GM21576 (cell line): ENCODE results near the gene CDC20.
"Not testable (repeated sequence)": the region's sequence is repeated elsewhere in the genome, so short reads cannot be mapped to it uniquely, and the experiment has no call there.

ENCODE experiments used
- ATAC-seq: cut with Tn5 transposase; IDR thresholded peaks from one replicate; pipeline ENCODE4 v1.9.1; 2021; ENCODE audit warnings: mild to moderate bottlenecking, moderate library complexity; ENCODE audit not compliant: unreplicated experiment

CDC20 gene

DNA sequence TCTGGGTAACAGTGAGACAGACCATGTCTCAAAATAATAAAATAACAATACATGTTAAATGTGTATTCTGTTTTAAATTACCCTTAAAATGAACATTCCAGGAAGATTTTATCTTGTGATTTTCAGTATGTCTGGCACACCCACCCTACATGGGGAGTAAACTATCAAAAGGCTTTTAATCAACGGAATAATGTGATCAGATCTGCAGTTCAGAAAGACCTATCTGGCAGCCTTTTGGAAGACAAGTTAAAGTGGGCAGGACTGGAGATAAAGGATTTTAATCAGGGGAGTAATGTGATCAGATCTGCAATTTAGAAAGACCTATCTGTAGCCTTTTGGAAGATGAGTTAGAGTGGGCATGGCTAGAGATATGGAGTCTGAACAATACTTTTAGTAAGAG is 20.7 kb downstream of the CDC20 start:
- ATAC-seq: no peak

DNA sequence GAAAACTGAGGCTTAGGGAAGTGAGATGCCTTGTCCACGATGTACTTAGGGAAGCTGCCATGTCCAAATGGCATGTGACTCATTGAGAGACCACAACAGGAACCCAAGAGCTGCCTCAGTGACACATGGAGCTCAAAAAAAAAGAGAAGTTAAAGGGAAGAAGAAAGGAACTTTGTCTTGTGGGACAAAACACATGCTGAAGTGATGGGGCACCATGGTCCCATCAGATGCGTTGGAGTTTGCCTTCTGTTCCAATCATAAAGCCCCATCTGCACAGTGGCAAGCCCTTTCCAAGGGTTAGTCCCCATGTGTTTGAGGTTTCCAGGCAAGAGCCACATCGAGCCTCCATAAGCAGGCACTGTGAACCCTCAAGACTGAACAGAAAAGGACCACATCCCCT is 22.8 kb downstream of the CDC20 start:
- ATAC-seq: no peak

DNA sequence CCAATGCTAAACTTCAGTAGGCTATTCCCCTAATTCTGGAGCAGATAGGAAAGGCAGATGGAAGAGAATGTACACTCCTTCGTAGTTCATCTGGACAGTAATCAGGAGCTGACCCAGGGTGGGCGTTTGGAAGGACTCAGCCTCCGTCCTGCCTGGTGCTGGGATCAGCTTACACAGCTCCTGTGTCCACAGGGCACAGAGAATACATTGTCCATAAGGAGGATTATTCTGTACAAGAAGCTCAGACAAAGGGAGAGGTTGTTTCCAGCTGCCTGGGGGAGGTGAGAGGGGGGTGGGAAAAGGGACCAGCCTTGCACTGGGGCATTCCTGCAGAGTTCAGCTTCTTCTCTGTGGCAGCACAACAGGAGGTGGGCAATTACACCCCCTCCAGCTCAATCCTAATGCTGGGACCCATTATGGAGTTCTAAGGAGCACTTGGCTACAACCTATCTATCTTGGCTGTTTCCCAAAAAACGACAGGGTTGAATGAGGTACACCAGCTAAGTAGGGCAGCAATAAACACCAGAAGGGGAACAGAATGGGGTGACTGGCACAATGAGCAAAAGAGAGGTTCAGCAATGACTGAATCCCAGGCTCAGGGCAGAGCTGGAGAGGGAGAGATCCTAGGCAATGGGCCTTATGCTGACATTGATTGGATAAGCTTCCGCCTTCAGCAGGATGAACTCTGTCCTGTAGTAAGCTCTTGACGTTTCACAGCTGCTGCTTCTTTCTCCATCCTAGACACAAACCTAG is 23.4 kb downstream of the CDC20 start:
- no peak for ATAC-seq

DNA sequence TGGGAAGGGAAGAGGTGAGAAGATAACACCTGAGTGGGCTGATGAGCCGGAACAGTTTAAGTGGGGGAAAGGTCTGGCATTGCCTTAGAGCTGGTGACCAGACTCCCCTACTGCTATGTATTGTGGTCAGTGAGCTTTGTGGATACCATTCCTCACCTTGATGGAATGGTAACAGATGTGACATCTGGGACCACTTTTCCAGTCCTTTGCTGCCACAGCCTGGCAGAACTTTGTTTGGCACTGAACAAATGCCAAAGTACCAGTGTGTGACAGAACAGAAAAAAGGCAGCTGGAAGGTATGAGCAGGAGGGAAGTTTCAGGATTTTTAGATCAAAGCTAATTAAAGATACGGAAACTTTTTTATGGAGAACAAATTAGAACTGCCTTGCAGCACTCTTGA is 24.7 kb downstream of the CDC20 start:
- ATAC-seq: no peak

DNA sequence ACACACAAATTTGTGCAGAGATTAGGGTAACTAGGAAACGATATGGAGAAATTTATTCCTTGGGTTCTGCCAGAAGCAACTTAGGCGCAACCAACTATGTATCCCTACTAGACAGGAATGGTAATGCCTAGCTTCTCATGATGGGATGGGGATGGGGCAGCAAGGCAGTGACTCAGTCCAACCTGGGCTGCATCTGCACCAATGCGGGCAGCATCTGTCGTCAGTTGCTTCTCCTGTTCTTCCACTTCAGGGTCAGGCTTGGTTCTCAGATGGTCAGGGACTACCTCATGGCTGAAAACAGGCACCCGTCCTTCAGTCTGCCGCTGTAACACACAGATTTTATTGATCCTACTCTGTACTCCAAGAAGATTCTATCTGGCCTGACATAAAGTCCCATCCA is 27.9 kb downstream of the CDC20 start:
- no peak for ATAC-seq

DNA sequence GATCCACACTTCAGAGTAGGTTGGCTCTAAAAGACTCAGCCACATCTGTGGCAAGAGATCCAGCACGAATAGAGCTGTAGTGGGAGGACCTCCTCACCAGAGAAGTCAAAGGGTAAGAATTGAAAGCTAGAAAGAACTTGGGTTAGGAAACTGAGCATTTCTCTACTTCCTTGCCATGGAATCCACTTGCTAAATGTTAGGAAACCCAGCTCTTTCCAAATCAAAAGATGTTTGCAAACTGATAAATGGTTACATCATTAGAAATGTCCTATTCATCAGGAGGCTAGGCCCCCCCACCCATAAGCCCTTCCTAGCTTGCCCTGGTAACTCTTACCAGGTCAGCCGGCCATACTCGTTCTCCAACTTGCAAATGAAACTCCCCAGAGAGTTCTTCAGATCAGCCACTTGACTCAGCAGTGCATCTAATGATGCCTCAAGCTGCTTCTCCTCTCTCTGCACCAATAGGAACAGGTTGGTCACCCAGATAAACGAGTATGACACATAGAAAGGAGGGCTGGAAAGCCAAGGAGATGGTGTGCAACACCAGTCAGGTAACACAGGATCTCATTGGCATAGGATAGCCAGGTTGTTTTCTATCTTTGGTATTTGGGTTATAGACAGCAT is 29.3 kb downstream of the CDC20 start:
- no peak for ATAC-seq

DNA sequence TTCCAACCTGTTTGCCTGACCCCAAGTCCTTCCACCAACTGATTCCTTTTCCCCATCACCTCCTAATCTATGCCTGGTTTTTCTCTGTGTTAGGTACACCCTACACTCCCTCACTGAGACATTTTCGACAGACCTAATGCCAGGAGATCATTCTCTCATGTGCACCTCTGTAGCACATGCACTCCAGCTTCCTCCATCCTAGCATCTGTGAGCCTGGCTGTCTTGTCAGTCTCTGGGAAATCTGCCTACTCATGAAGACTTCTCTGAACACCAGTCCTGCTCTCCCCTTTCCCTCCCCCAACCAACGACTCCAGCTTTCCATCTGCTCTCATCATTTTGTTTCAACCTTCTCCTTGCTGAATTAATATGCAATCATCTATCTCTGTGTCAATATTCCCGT is 29.8 kb downstream of the CDC20 start:
- ATAC-seq: no peak

DNA sequence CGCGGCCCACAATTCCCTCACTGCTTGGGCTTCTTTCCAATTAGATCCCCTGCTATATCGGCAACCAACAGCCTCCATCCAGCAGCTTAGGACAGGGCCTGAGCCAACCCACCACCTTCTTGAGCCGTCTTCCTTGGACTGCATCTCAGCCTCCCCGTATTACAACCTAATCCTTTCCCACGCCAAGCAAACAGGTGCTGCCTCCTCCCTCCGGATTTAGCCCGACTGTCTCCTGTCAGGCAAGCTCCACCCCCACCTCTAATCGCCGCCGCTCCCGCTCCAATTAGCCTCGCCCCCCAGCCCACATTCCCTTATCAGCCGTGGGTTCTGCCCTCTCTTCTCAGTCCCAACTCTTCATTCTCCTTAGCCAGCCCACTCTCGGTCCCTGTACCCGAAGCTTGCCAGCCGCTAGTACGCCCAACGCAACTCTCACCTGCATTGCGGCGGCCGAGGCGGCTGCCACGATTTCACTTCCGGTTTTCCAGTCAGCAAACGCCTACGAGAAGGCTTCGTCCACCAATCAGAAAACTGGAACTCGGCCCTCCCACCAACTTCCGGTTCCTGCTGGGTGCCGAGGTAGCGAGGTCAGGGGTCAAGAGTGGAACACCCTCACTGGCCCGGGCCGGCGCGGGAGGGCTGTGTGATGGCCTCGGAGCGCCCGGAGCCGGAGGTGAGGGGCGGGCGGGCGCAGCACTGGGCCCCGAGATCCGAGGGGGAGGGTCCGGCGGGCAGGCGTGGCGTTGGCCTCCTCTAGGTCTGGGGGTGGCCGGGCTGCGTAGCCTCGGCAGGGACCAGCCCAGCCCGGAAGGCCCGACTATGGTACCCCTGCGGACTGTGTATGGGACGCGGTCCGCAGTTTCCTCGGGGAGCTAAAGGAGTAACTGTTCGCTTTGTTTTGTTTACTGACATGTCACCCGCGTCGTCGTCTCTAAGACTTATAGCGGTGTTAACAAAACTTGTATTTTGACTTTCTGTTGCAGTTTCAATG is 30.8 kb downstream of the CDC20 start, which contains the start of the genes MED8 and SZT2:
TSS of gene MED8 (minus strand) at position 475 of the 988 bp plus-strand sequence. CDS start at position 439, 36 bp downstream.
TSS of gene SZT2 (plus strand) at position 574 of the 988 bp plus-strand sequence. CDS start at position 644, 70 bp downstream.
- ATAC-seq: peak; percentile 90

DNA sequence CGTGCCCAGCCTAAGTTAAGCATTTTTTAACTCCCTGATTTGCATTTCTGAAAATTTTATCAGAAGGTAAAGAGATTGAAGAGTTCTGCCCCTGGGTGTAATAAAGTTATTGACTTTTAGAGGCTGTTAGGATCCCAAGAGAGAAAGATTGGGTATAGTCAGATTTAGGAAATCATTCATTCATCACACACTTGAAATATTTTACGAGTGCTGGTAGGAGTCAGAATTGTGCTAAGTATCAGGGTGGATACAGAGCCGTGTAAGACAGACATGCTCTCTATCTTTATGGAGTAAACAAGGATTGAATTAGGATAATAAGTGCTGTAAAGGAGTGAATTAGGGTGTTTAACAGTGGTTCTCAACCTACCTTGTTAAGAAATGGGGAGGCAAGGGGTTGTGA is 33.9 kb downstream of the CDC20 start:
- no peak for ATAC-seq

DNA sequence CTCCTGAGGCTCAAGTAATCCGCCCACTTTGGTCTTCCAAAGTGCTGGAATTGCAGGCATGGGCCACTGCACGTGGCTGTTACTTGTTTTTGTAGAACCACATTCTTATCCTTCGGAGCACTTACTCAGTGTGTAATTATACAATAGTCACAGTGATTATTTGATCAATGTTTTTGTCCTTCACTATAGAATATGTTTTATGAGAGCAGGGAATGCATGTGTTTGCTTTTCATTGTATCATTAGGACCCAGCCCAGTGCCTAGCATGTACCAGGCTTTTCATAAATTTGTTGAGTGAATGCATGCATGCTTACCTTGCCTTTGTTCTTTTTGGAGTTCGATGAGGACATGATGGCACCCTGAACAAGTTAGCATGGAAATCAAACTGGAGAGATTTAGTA is 36.7 kb downstream of the CDC20 start:
- ATAC-seq: no peak

DNA sequence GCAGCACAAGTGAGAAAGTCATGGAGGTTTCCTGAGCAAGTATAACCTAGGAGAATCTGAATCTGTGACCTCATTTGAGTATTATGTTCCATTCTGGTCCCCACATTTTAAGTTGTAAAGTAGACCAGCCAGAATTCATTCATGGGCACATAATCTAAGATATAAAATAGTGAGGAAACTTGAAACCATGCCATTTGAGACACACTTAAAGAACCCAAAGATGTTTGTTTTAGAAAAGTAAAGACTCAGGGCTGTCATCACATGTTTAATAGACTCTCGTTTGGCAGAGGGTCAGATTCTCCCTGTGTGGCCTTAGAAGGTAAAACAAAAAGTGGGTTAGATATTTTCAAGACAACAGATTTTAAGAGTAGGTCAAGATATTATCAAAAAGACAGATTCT is 37.3 kb downstream of the CDC20 start:
- no peak for ATAC-seq

DNA sequence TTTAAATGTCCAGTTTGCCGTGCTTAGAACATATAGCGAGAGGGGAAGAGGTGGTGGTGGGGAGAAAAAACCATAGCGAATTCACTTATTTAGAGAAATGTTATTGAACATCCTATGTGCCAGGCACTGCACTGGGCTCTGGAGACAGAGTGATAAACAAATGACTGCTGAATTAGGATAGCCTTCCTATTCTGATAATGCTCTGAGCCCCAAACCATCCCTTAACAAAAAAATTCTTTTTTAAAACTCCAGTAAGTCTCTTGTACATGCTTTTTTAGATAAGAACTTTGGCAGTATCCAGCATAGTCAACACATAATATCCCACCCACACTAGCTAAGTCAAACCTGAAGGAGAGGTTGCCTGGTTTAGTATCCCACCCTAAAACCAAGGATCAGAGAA is 39.4 kb downstream of the CDC20 start:
- no peak for ATAC-seq

DNA sequence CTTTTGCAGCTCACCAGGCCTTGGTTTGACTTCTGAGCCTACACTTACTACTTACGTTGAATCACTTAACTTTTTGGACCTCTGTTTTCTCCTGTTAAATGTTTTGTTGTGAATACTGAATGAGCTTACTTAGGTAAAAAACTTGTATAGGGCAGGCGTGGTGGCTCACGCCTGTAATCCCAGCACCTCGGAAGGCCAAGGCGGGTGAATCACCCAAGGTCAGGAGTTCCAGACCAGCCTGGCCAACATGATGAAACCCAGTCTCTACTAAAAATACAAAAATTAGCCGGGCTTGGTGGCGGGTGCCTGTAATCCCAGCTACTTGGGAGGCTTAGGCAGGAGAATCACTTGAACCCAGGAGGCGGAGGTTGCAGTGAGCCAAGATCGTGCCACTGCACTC is 41.7 kb downstream of the CDC20 start:
- ATAC-seq: not testable (repeated sequence)

DNA sequence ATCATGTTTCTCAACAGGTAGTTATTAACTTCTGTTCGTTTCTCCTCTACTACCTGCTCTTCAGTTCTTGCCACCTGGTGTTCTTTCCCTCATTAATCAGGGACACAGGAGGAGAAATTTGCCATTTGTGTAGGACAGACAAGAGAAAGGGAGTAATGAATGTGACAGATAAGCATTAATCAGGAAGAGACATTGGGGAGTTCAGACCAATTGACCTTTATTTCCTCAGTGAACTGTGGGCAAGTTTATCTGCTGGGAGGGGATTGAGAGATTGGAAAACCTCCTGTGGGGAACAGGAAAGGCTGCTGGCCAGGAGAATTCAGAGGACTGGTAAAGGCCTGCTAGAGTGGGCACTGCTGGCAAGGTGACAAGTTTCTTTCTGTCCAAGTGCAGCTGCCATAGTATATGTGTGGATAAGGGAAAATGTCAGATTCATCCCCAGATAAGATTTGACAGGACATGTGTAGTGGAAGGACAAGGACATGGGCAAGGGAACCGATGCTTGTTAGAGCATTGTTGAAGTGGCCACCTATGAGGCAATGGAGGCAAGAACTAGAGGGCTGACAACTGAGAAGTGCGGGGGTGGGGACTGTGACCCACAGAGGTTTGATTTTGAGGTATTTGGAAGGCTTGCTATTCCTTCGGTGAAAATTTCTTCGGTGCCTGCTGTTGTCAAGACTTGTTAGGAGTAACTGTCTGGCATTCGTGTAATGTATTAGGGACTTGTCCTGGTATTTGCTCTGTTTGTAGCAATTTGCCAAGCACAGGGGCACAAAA is 43.5 kb downstream of the CDC20 start:
- no peak for ATAC-seq

DNA sequence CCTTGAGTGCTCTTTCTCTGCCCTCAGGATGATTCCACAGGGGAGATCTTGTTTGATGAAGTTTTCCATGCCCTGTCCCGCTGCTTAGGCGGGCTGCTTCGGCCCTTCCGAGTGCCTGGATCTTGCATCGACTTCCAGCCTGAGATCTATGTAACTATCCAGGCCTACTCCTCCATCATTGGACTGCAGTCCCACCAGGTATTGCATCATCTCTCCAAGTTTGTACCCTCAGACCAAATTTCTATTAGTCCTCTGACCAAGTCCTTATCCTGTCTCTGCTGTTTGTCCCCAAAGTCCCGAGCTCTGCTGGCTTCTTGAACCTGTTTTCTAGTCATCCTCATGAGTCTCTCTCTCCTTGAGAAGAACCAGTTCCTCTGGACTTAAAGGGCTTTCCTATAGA is 45.6 kb downstream of the CDC20 start:
- no peak for ATAC-seq

DNA sequence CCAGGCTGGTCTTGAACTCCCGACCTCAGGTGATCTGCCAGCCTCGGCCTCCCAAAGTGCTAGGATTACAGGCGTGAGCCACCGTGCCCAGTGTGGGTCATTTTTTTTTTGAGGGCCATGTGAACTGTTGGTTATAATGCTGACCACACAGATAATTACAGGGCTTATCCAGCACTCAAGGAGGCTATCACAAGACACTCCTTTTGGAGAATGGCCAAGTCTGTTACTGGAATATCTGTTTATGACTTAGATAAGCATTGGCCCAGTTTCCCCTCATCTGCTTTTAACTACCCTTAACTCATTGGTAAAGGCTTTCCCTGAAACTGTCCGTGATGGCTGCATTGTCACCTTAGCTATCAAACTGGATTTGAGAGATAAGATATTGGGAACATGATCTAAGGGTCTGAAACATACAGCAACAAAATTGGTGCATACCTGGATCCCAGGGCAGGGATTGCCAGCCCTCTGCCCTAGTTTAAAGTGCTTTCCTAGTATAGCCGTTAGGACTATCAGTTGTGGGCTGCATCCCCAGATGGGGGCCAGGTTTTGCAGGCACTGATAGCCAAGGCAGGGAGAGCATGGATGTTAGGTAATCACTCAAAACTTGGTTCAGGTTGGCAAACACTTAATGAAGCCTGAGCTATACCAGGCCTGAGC is 46.6 kb downstream of the CDC20 start:
- no peak for ATAC-seq

DNA sequence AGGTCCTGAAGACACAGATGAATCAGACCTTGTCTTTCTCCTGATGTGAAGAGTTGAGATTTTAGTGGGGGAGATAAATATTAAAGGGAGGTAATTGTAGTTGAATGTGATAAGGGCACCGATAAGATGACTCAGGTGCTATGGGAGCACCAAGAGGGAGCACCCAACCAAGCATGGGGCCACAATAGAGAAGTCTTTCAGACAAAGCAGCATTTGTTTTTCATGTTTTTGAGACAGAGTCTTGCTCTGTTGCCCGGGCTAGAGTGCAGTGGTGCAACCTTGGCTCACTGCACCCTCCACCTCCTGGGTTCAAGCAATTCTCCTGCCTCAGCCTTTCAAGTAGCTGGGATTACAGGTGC is 47.1 kb downstream of the CDC20 start:
- ATAC-seq: no peak

DNA sequence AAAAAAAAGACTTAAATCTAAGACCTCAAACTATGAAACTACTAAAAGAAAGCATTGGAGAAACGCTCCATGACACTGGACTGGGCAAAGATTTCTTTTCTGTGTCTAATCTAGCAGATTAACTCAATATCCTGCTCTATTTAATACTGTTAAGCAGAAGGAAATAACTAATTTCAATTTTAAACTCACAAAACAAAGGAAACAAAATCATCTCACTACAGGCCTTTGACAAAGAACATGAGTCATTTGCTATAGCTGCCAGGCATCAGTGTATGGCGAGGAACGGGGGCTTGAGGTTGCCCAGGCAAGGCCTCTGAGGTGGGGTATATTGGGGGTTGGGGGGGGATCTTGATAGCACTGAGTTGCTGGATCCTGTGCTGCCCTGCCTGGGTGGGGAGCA is 51.8 kb downstream of the CDC20 start:
- no peak for ATAC-seq
